ENCODE measurements around the gene ATXN1. TPM values are rescaled to one million over a fixed set of nuclear protein-coding genes. Genes with fewer than 3 reads are reported as not detected.

ATXN1 gene
- total RNA-seq, 1 donor from 2014 or later = 63.7 TPM

DNA sequence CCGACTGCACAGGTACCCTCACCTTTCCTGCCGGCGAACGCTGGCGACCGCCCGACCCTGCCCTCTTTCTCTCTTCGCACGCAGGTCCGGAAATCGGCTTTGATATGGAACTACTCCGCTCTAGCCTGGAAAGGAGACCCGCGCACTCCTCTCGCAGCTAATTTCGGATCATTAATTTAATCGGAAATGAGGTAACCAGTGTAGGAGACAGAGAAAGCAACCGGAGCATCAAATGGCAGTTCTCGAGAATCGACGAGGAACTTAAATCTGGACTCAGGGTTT is 949 bp upstream of the ATXN1 start:
- DNase-seq (ENCODE audit: low spot score) = no peak

DNA sequence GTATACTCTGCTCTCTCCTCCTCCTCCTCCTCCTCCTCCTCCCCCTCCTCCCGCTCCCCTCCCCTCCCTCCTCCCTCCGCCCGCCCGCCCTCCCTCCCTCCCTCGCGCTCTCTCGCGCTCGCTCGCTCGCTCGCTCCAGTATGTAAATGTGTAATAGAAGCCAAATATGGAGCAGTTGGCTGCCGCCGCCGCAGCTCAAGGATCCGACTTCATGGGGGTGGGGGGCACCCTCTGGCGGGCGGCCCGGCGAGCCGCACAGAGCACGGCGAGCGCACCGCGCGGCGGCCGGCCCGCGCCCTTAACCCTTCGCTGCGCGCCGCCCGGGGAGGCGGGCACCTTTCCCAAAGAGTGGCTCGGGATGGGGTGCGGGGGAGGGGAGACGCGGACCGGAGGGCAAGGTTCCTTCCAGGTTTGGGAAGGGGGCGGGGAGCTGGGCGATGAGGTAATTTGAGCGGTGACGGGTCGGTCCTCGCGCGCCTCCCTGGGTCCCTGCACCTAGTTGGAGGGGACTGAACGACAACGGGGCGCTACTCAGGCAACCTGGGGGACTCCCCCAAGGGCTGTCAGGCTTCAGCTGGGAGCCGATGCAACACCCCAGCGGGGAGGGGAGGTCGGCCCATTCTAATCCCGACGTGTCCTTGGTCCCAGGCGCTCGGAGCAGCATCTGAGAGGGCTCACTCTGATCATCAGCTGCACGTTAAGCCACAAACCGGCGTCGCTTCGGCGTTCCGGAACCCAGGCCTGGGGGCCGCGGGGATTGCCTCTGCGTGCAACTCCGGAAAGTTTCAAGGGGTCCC is 409 bp upstream of the ATXN1 start:
- DNase-seq (ENCODE audit: low spot score) = peak; percentile 90

DNA sequence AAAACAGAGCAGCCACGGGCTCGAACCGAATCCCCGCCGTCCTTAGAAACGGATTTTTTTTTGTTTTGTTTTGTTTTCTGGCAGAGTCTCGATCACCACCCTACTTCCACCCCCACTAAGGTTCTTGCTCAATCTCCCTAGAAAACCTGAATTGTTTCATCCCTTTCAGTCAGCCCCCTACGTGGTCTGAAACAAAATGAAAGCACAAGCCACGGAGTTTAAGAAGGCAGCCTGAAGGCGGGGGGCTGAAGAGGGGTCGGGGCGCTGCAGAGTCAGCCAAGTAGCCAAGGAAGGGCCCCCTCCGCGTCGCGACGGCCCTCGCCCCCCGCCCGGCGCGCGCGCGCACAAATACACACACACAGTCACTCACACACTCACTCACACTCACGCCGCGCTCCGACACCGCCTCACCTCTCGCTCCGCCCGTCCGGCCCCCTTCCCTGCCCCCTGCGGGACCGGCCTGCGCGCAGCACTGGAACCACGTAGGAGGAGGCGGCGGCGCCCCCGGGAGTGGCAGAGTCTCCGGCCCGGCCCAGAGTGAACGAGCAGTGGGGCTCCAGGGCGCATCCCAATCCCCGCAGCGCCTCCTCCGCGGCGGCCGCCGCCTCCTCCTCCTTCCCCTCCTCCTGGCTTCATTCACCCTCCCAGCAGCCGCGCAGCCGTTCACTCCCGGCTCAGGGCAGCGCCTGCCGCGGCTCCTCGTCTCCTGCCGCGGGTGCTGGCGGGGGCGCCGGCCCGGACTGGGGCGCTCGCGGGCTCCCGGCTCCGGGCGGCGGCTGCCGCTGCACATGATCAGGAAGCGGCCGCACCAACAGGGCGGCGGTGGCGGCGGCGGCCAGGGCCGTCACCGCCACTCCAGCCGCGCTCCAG is 1.4 kb downstream of the ATXN1 start:
- DNase-seq (ENCODE audit: low spot score) = peak; percentile 94

DNA sequence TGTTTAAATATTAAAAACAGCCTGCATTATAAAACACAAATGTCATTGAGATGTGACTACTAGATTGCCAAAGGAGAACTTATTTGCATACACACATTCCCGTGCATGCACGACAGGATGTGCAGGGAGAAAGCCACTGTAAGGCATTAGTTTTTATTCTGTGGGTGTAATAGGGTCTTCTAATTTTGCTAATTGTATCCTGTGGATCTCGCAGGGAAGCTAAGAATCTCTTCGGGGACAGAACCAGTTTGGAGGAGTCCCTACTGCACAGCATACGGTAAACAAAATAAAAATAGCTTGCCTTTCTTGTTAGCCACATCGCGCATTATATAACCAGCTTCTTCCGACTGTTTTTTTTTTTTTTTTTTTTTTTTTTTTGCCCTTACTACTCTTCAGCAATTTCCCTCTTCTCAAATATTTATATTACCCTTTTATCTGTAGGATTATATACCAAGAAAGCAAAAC is 2.0 kb downstream of the ATXN1 start:
- DNase-seq (ENCODE audit: low spot score) = no peak

DNA sequence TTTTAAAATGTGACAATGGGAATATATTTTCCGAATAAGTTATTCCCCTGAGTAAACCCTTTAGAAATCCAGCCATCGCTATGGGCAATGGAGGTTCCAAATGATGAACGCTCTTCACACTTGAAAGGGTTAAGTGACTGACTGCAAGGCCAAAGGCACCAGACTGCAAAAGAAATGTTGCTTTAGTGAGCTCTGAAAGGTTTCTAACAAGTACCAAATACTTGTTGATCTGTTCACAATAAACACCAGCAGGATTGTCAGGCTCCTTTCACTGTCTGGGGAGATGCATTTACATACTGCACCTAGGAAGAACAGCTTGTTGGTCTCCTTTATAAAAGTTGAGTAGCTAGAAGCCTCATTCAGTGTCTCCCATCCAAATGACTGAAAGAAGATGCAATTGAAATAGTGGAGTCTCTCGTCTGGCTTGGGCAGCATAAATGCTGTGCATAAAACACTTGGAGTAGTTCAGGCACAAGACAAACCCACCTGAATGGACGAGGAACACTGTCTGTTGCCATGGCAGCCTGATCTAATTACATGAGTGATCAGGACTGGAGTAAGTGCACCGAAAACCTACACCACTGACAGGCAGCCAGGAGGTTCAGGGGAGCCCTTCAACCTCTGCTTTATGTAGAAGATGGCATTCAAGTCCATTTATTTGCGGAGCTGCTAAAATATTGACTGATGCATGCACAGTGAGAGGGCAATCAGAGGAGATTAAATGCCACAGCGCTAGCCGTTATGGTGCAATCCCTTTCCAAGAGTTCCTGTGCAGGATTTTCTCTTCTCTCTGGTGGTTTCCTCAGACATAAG is 2.9 kb downstream of the ATXN1 start:
- DNase-seq (ENCODE audit: low spot score) = no peak

DNA sequence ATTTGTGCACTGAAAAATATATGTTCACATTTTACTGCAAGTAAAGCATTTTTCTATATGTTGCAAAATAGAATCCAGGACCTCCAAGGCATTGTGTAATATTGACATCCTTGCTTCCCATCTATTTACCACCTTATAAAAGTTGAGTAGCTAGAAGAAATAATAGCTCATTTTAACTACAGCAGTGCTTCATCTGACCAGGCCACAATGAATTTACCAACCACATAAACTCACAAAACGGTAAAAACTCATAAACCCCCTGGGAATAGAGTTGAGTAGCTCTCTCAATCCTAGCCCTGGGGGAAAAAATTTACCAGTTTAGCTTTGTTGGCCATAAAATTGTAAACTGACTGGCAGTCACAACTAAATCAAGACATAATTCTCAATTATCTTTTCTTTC is 3.9 kb downstream of the ATXN1 start:
- no peak for DNase-seq (ENCODE audit: low spot score)

DNA sequence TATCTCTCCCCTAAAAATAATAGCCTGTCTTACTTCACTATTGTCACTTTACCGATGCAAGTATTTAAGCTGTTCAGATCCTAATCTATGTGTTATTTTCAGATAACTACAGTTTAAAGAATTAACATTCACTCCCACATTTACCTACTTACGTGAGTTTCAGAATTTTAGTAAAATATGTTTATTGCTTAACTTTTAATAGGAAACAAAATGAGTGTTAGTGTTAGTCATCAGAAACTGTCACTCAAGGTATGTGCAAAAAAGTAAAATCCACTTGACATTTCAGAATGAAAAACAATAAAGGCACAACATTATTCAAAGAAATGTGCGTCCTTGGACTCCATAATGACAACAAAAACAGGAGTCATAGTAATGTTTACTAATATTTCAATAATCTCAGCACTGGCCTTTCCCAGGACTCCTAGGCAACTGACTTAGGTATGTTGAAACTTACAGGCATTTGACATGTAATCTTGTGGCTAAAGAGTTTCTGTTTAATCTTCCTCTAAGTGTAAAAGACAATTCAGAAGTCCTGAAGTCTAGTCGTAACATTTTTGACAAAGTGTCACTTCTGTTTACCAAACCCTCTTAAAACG is 4.5 kb downstream of the ATXN1 start:
- DNase-seq (ENCODE audit: low spot score) = no peak

DNA sequence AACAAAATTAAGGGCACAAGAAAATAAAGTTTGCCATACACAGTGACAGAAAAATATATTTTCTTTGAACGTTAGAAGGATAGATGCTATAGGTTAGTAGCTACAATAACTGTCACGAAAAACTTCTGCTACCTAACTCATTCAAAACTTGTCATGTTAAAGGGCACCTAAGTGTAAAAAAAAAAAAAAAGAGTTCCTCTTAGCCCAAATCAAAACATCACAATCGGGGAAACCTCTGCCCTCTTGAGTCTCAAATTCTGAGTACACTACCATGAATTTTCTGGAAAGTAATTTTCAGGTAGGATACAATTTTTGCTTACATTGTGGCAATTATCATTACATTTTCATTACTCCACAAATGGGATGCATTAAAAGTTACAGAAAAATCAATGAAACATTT is 5.7 kb downstream of the ATXN1 start:
- no peak for DNase-seq (ENCODE audit: low spot score)

DNA sequence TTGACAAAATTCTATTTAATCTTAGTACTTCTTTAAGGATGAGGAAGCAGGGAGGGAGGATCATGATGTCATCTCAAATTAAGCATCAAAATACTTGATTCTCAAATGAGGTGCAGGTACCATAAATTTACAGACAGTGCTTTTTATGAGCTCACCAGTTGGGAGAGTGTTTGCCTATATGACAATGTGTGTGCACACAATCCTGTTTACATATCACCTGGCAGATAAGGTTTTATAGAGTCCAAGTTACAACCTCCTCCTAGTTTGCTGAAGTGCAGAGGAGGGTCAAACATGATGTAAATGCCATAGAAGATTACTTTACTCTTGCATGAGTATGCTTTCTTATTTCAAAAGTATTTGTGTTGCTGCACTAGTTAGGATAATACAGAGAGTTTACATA is 6.4 kb downstream of the ATXN1 start:
- no peak for DNase-seq (ENCODE audit: low spot score)

DNA sequence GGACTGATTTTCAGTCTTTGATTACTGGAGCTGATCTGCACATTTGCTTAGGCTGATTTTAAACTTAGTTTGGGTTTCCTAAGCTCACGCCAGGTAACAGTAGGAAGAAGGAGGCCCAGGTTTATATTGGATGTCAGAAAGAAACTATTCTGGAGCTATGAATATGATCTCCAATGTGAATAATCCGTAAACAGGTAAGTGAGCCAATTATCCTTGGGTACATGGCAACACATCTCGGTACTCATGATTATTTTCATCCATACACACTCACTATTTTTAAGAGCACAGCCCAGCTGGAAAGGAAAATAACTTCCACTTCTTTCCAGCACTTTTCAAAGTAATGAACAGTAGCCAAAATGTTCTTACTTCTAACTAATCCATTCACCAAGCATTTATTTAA is 7.0 kb downstream of the ATXN1 start:
- DNase-seq (ENCODE audit: low spot score) = no peak

DNA sequence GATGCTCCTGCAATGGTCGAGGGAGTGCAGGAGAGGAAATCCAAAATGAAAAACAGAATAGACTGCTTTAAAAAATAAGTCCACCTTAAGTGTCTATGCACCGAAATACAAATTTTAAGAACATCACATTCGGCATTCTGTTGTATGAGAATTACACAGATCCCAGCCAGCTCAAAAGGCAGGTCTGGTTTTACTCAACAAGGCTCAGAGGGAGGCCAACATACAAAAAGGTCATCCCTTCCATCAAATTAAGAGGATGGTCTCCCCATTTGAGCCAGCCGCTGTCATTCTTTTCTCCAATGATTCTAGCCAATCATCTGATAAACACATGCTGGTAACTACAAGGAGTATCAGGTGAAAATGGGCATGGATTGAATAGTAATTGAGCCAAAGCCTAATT is 7.9 kb downstream of the ATXN1 start:
- no peak for DNase-seq (ENCODE audit: low spot score)

DNA sequence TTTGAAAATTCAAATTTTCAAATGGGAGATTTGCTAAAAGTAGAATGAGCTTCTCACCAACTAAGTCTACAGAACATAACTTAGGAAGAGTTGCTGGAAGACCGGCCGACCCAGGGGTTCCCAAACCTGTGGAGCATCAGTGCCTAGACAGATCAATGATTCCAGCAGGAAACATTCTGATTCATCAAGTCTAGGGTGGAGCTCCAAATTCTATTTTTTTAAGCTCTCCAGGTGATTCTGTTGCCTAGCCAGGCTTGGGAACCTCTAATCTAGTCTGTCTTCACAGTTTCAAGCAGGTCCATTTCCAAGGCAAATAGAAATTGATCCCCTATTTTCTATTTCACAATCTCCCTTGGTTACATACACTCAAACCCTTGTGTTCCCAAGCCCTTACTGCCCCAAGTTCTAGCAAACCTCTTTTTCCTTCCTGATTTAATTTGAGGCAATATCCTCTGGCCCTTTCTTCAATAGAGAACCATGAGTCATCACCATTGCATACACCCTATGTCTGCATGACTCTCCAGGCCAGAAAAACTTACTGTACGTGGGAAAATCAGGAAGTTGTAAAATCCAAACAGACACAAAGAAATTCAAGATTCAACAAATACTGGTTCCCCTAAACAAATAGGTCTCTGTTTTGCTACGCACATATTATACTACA is 8.9 kb downstream of the ATXN1 start:
- DNase-seq (ENCODE audit: low spot score) = no peak

DNA sequence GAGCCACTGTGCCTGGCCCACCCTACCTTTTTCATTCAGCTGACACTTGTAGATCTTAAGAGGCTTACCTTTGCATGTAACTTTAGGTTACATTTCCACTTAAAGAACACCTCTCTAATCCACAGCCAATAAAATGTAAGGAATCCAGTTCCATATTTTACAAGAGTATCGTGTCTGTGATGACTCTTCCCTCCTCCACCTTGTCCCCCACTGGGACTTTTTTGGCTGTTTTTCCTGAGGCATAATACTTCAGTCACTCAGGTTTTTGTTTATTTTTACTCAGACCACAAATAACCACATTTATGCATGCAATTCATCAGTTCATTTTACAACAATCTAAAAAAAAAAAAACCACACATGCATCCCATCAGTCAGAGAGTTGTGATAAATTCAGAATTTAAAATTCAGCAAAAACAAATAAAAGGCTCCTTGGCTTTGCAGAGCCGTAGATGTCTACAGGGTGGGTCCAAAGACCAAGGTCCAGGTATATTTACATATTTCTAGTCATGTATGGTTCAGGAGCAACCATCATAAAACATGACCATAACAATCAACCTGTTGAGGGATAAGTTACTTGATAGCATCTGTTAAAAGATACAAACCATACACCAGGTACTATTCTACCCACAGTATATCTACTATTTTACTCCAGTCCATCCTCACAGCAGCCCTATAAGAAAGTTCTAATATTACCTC is 9.9 kb downstream of the ATXN1 start:
- no peak for DNase-seq (ENCODE audit: low spot score)

DNA sequence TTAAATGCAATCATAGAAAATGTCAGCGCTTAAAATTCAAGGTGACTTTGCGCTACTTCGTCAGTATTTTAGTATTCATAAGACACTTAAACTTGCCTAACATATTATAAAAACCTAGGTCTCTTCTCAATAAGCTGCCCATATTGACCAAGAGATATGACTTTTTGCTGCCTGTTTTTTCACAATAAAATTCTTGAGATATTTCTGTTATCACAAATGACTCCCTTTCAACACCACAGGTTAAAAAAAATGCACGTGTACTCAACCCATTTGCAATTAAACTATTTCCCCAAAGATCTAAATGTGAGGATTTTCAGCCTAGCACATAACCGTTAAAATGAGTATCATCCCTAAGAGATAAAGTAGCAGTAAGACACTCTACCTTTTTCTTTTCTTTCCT is 10.7 kb downstream of the ATXN1 start:
- no peak for DNase-seq (ENCODE audit: low spot score)

DNA sequence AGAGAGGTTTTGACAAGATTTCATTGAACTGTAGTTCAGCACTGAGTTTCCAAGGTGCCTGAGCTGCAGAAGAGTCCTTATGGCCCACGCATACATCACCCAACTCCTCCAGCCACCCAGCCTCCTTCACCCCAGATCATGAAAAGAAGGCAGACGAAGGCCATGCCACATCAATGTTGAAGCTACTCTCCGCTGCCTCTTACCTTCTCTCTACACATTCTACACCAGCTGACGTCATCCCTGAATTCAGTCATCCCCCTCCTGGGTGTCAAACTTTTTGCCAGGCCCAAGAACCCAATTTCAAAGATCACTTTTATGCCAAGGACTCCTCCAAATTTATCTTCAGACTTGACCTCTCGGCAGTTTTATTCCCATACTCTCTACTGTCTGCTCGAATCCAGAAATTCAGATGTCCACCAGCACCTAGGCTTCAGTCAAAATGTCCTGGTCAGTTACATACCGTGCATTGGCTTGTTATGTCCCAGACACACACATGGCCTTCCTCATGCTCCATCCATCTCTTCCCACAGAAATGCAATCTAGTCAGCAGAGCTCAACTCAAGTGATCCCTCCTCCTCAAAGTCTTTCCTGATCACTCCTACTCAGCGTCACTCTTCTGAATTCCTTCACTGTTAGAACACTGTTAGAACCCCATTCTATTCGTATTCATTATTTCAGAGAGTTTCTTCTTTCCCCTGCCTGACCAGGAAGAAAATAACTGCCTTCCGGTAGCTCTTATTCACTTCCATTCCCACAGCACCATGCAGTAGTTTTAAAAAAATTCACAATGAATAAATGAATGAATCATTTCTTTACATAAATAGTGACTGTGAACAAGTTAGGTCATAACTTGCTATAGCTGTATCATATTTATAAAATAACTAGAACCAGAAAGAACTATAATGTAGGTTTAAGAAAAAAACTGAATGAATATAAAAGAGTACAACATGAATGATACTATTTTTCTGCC is 11.5 kb downstream of the ATXN1 start:
- no peak for DNase-seq (ENCODE audit: low spot score)

DNA sequence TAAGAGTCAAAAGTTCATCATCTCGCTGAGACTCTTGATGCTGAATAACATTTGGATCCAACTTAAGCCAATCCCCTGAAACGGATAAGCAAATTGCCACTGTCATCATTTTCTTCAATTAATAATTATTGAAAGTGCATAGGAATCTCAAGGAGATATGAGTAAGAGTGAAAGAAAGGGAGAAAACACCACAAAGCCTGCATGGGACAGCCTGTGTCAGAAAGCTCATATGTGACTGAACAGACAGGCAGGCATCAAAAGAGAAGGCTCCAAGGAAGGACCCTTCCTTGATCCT is 13.3 kb downstream of the ATXN1 start:
- no peak for DNase-seq (ENCODE audit: low spot score)

DNA sequence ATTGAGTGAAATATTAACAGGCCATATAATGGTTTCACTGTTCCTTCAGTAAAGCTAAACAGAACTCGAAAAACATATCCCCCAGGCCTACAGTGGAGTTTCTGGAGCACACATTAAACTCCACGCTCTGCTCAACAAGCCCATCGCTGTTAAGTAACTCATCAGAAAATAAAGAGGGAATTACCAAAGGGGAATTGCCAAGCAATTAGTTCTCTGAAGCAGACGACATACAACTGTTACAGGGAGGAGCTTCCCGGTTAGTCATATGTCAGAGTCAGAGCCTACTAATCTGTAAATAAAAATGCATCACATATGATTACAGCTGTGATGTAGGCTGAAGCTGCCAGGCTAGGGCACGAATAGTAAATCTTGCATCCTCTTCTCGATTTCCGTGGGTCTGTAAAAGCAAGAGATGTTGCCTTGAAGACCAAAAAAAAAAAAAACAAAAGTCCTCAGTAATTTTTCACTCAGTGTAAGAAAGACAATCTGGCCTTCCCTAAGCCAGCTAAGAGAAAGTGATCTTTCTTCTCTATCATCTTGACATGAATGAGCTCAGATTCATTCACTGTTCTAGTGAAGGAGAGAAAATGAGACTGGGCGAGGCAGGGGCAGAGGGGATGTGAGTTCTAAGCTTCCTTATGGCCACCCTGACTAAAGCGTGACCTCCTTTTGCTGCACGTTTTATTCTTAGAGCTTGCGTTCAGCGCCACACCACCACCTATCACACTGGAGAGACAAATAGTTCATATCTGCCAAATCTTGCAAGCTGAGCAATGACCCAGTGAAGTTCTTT is 13.8 kb downstream of the ATXN1 start:
- DNase-seq (ENCODE audit: low spot score) = no peak

DNA sequence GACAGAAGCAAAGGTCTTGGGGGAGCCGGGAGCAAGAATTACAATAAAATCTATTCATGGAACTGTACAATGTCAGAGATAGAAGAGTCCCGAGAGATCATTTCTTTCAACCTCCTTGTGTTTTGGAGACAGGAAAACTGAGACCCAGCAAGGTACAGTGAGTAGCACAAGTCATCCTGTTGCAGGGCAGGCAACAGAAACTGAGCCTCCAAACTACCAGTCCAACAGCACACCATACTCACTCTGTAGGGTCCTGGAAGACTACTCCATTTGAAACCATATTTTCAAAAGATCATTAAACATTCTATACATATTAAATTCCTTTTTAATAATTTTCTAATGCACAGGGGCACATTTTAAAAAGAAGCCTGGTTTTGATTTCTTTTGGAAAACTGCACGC is 14.4 kb downstream of the ATXN1 start:
- DNase-seq (ENCODE audit: low spot score) = no peak

DNA sequence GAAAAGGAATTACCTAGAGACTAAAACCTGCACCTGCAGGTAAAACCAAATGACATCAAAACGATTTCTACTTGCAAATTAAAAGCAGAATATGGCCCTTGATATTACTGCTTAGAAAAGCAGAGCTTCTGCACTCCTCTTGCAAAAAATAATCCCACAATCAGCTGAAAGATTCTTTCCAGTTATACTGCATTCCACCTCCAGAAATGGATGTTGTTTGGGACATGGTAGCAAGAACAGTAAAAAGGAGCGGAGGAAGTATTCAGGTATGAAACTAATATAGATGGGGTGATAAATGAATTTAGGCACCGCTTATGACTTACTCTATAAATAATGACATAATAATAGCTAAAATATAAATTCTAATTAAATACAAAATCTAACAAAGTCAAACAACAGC is 14.9 kb downstream of the ATXN1 start:
- DNase-seq (ENCODE audit: low spot score) = no peak

Measured in ureter (tissue), 1 donor.